H9 (cell line): Measurements from ENCODE around the gene MTA2. TPM values are rescaled to one million over a fixed set of nuclear protein-coding genes. Genes with fewer than 3 reads are reported as not detected.

ENCODE experiments used
- DNase-seq: peaks from one replicate; pipeline ENCODE4 v3.0.0-alpha.2; 2017
- H2AFZ ChIP-seq: one replicate; pipeline ENCODE4 v1.6.1; 2013; ENCODE audit warnings: mild to moderate bottlenecking, low read length, control low read depth, moderate library complexity
- H2AK5ac ChIP-seq: 2 replicates; pipeline ENCODE4 v1.6.1; 2013; ENCODE audit warnings: low read length, control low read depth, mixed read lengths; ENCODE audit not compliant: insufficient read length
- H2BK120ac ChIP-seq: one replicate; pipeline ENCODE4 v1.6.1; 2013; ENCODE audit warnings: low read depth, mild to moderate bottlenecking, low read length, control low read depth, inconsistent platforms; ENCODE audit not compliant: poor library complexity, severe bottlenecking
- H2BK12ac ChIP-seq: 2 replicates; pipeline ENCODE4 v1.6.1; 2013; ENCODE audit warnings: low read length, control low read depth, mixed read lengths, low read depth; ENCODE audit not compliant: insufficient read length
- H2BK15ac ChIP-seq: 2 replicates; pipeline ENCODE4 v1.6.1; 2013; ENCODE audit warnings: low read depth, low read length, control low read depth
- H2BK20ac ChIP-seq: one replicate; pipeline ENCODE4 v1.6.1; 2013; ENCODE audit warnings: low read depth, mild to moderate bottlenecking, low read length, control low read depth, inconsistent platforms; ENCODE audit not compliant: poor library complexity, severe bottlenecking
- H2BK5ac ChIP-seq: 2 replicates; pipeline ENCODE4 v1.6.1; 2013; ENCODE audit warnings: low read length, control low read depth, mixed read lengths; ENCODE audit not compliant: insufficient read length
- H3K14ac ChIP-seq: 2 replicates; pipeline ENCODE4 v1.6.1; 2013; ENCODE audit warnings: low read length, control low read depth; ENCODE audit not compliant: insufficient read depth
- H3K18ac ChIP-seq: 2 replicates; pipeline ENCODE4 v1.6.1; 2013; ENCODE audit warnings: low read depth, mild to moderate bottlenecking, mixed read lengths, low read length, control low read depth; ENCODE audit not compliant: insufficient read length
- H3K23ac ChIP-seq: 2 replicates; pipeline ENCODE4 v1.6.1; 2013; ENCODE audit warnings: low read length, control low read depth, mixed read lengths, low read depth; ENCODE audit not compliant: insufficient read length
- H3K23me2 ChIP-seq: 2 replicates; pipeline ENCODE4 v1.6.1; 2013; ENCODE audit warnings: low read depth, mild to moderate bottlenecking, mixed read lengths, low read length, control low read depth; ENCODE audit not compliant: insufficient read length, poor library complexity, severe bottlenecking
- H3K27ac ChIP-seq: 2 replicates; pipeline ENCODE4 v1.5.1; 2013; ENCODE audit warnings: low read length, control low read depth, mixed read lengths, low read depth; ENCODE audit not compliant: insufficient read length
- H3K27me3 ChIP-seq: 2 replicates; pipeline ENCODE4 v1.6.1; 2013; ENCODE audit warnings: low read length, control low read depth, inconsistent platforms; ENCODE audit not compliant: insufficient read depth
- H3K4ac ChIP-seq: 2 replicates; pipeline ENCODE4 v1.6.1; 2013; ENCODE audit warnings: low read depth, mild to moderate bottlenecking, control low read depth, inconsistent platforms, low read length, moderate library complexity
- H3K4me1 ChIP-seq: 2 replicates; pipeline ENCODE4 v1.6.1; 2013; ENCODE audit warnings: low read length, control low read depth, inconsistent platforms; ENCODE audit not compliant: insufficient read depth
- H3K4me2 ChIP-seq: 2 replicates; pipeline ENCODE4 v1.6.1; 2013; ENCODE audit warnings: low read length, control low read depth, mixed read lengths; ENCODE audit not compliant: insufficient read length, insufficient read depth
- H3K56ac ChIP-seq: 2 replicates; pipeline ENCODE4 v1.6.1; 2013; ENCODE audit warnings: low read depth, mild to moderate bottlenecking, mixed read lengths, low read length, control low read depth; ENCODE audit not compliant: insufficient read length
- H3K79me1 ChIP-seq: 2 replicates; pipeline ENCODE4 v1.6.1; 2013; ENCODE audit warnings: low read depth, mild to moderate bottlenecking, moderate library complexity, low read length, control low read depth, inconsistent platforms; ENCODE audit not compliant: insufficient read depth, poor library complexity, severe bottlenecking
- H3K79me2 ChIP-seq: 2 replicates; pipeline ENCODE4 v1.6.1; 2013; ENCODE audit warnings: low read length, control low read depth, inconsistent platforms; ENCODE audit not compliant: insufficient read depth
- H3K9ac ChIP-seq: 2 replicates; pipeline ENCODE4 v1.6.1; 2013; ENCODE audit warnings: low read length, control low read depth, mixed read lengths; ENCODE audit not compliant: insufficient read length; ENCODE audit errors: extremely low read depth
- H3K9me3 ChIP-seq: one replicate; pipeline ENCODE4 v1.6.1; 2013; ENCODE audit warnings: low read depth, low read length, inconsistent platforms; ENCODE audit not compliant: control insufficient read depth
- H3T11ph ChIP-seq: one replicate; pipeline ENCODE4 v1.6.1; 2013; ENCODE audit warnings: mild to moderate bottlenecking, low read length, control low read depth, inconsistent platforms
- H4K20me1 ChIP-seq: one replicate; pipeline ENCODE4 v1.6.1; 2013; ENCODE audit not compliant: control insufficient read depth, insufficient read length, insufficient read depth
- H4K5ac ChIP-seq: 2 replicates; pipeline ENCODE4 v1.6.1; 2013; ENCODE audit warnings: low read depth, mild to moderate bottlenecking, mixed read lengths, low read length, control low read depth; ENCODE audit not compliant: insufficient read length
- H4K8ac ChIP-seq: replicated peaks from 2 replicates; pipeline ENCODE4 v1.6.1; 2013; ENCODE audit warnings: low read length, control low read depth, mixed read lengths, low read depth; ENCODE audit not compliant: insufficient read length
- H4K91ac ChIP-seq: 2 replicates; pipeline ENCODE4 v1.6.1; 2013; ENCODE audit warnings: low read depth, mild to moderate bottlenecking, moderate library complexity, mixed read lengths, low read length, control low read depth; ENCODE audit not compliant: insufficient read length
- H3K27ac Mint-ChIP-seq, 3 experiments: 2 replicates in 2 of 3; 3 replicates in 1 of 3; pipeline ENCODE4 v1.8.0; 2020 to 2021; ENCODE audit warnings: mixed read lengths in 3 of 3, mild to moderate bottlenecking in 1 of 3, moderate library complexity in 1 of 3
- H3K27me3 Mint-ChIP-seq: 2 replicates; pipeline ENCODE4 v1.8.0; 2021; ENCODE audit warnings: low read depth, mild to moderate bottlenecking, moderate library complexity, mixed read lengths
- H3K36me3 Mint-ChIP-seq, 3 experiments: 2 replicates in 2 of 3; 3 replicates in 1 of 3; pipeline ENCODE4 v1.8.0; 2020 to 2021; ENCODE audit warnings: low read depth in 3 of 3, mixed read lengths in 3 of 3; ENCODE audit not compliant: insufficient read depth in 1 of 3
- H3K4me1 Mint-ChIP-seq, 2 experiments: 2 replicates each; pipeline ENCODE4 v1.8.0; 2020; ENCODE audit warnings: mixed read lengths in 2 of 2
- H3K4me3 Mint-ChIP-seq, 2 experiments: 2 replicates in 1 of 2; 3 replicates in 1 of 2; pipeline ENCODE4 v1.8.0; 2020 to 2021; ENCODE audit warnings: mild to moderate bottlenecking in 2 of 2, mixed read lengths in 2 of 2, moderate library complexity in 1 of 2
- H3K9me3 Mint-ChIP-seq, 2 experiments: 2 replicates in 1 of 2; 3 replicates in 1 of 2; pipeline ENCODE4 v1.8.0; 2020; ENCODE audit warnings: mild to moderate bottlenecking in 2 of 2, mixed read lengths in 2 of 2, moderate library complexity in 1 of 2
- CTCF ChIP-seq: fragments of 200-600 bp; sonication (generic); conservative IDR thresholded peaks from 3 replicates; pipeline ENCODE4 v1.8.0; 2021; ENCODE audit warnings: antibody characterized with exemption, mild to moderate bottlenecking
- WGBS: extraction: QIAGEN DNeasy Blood & Tissue Kit; methylation state at CpG from one replicate; pipeline ENCODE4 v1.1.7; 2013; ENCODE audit warnings: missing lambda C conversion rate, low lambda C conversion rate, mixed read lengths; ENCODE audit not compliant: insufficient read length; ENCODE audit errors: extremely low coverage; 5-methylcytosine and 5-hydroxymethylcytosine counted together
- total RNA-seq: library from RNA; stranded (reverse); gene quantifications from 2 replicates; pipeline ENCODE4 v1.2.1, GENCODE V29; 2021

MTA2 gene
- total RNA-seq, 1 experiment from 2014 or later: 143 TPM

DNA sequence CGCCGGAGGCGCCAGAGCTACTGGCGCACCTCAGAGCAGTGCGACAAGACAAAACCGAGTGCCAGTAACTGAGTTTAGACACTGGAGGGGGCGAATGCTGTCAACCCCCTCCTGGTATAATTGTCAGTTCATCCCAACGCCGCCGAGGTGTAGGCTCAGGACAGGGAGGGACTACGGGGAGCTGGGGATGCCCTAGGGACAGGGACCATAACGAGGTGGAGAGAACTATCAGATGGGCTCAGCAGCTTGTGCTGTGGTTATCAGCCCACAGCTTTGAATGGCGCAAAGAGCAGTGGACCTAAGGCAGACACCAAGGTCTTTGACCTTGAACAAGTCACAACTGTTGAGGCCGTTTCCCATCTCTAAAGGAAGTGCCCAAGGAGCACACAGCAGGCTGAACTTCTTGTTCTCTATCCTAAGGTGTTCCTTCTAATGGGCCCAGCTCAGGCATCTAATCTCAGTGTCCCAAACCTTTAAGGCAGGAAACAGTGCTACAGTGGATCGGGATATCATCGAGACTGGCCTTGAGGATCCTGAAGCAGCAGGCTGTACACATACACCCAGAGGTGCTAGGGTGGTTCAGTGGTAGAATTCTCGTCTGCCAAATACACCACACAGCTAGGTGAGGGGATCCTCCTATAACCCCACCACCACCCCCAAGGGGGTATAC is 9.4 kb downstream of the MTA2 start:
- Histone ChIP-seq H2BK15ac (no peak overlapping the region), H2BK12ac (no peak overlapping the region), H3K79me2 (no peaks in the 10 kb centered on the region), H3K9me3 (no peaks in the 10 kb centered on the region), H4K8ac (no peak overlapping the region), H3K18ac (no peak overlapping the region), H3K27me3 (no peaks in the 10 kb centered on the region), H4K5ac (no peak overlapping the region), H4K20me1 (no peaks in the 10 kb centered on the region), H2AFZ (no peak overlapping the region), H3K23ac (no peak overlapping the region), H3K4me1 (no peaks in the 10 kb centered on the region; the same call in 1 of the 2 replicates), H3K27ac (no peak overlapping the region), H3K4ac (no peak overlapping the region), H4K91ac (no peak overlapping the region), H2BK5ac (no peak overlapping the region), H3T11ph (no peak overlapping the region), H2BK120ac (no peak overlapping the region), H3K9ac (peak overlapping the region; percentile 27), H3K4me2 (peak overlapping the region; percentile 70), H3K56ac (no peak overlapping the region), H3K23me2 (peaks cover 5% of the 10 kb centered on the region), H2AK5ac (no peak overlapping the region), H3K14ac (peak overlapping the region; percentile 41), H3K79me1 (no peaks in the 10 kb centered on the region), H2BK20ac (no peak overlapping the region)
- Mint-ChIP-seq H3K36me3 (peaks cover 29 to 66% (median 56%) of the 10 kb centered on the region in 3 experiments), H3K4me3 (peak overlapping the region; percentile 94 to 96), H3K27ac (peak overlapping the region; percentile 93 to 96 (median 96); a peak in 5 of 7 replicates), H3K4me1 (peaks cover 21 to 25% of the 10 kb centered on the region in 2 experiments), H3K27me3 (no peaks in the 10 kb centered on the region), H3K9me3 (no peaks in the 10 kb centered on the region)
- no peak for TF ChIP-seq CTCF
- DNase-seq: no peak
- no CpG with 5 or more reads among the region's 17 CpGs for WGBS
